ELF-1 (cell line): ENCODE data around the gene GRK5.
A peak's percentile ranks its signal among the peaks of the same experiment; 100 is the strongest.

Experiments
- DNase-seq: peaks from one replicate; pipeline ENCODE4 v3.0.0-alpha.2; 2016; ENCODE audit warnings: low read depth, low spot score

Gene GRK5

DNA sequence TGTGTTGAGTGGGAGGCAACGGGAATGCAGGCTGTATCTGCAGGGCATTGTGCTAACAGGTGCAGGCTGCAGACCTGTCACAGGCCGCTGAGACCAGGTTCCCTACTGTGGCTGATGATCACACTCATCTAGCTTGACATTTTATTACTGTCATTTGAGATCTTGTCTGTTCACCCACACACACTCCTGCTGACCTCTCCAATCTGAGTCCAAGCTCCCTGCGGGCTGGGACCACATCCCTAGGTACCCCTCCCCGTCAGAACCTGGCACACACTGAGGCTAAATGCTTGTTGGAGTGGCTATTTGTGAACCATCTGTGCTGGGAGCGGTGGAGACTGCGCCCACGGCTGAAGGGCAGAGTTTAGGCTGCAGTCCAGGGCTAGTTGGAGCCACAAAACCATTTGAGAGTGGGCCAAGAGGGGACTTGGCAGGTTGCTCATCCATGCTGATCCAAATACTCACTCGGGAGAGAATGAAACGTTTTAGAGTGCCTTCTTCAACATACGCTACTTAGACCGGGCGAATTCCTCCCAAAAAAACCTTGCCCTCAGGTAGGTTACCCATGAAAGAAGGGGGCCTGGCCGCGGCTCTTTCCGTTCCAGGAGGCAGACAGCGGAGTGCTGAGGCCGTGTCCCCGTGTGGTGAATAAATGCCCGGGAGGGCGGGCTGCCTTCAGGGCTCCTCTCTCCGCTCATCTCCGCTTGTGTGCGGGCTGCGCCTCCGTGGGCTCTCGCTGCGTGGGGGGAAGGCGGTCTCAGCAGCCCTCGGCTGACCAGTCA, 170.8 kb downstream of the GRK5 start:
- DNase-seq: peak; percentile 54

DNA sequence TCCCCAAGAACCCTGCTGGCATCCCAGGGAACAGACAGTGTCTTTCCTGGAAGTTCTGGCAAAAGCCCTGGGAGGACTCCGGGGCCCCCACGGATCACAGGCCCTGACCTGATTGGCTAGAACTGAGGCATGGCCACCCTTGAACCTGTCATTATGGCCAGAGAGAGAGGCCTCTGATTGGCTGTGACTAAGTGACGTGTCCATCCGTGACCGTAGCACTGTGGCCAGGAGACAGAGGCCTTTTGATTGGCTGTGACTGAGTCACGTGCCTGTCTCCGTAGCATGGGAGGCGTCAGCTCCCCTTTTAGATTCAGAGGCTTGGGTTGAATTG, 171.3 kb downstream of the GRK5 start:
- no peak for DNase-seq

DNA sequence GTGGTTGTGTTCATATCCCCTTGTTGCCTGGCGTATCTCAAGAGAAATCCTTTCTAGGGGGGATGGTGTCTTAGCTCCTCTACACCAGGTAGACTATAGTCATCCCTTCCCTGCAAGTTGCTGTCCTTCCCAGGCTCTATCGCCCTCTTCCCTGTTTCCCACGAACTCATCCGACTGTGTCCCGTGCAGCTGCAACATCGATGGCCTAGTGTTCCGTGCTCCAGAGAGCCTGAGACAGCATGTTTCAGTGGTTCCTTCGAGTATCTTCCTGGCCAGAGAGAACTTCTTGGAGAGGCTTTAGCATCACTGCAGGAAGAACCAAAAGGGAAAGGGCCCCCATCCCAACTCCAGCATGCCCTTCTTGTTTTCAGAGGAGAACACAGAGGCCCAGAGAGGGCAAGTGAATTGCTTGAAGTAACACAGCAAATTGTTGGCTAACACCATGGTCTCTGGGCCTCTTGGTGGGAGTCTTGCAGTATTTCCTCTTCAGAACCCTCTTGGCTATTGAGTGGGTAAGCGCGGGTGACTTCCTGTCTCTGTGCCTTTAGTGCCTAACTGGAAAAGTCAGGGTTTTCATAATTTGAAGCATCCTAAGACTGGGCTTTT, 172.2 kb downstream of the GRK5 start:
- DNase-seq: no peak

DNA sequence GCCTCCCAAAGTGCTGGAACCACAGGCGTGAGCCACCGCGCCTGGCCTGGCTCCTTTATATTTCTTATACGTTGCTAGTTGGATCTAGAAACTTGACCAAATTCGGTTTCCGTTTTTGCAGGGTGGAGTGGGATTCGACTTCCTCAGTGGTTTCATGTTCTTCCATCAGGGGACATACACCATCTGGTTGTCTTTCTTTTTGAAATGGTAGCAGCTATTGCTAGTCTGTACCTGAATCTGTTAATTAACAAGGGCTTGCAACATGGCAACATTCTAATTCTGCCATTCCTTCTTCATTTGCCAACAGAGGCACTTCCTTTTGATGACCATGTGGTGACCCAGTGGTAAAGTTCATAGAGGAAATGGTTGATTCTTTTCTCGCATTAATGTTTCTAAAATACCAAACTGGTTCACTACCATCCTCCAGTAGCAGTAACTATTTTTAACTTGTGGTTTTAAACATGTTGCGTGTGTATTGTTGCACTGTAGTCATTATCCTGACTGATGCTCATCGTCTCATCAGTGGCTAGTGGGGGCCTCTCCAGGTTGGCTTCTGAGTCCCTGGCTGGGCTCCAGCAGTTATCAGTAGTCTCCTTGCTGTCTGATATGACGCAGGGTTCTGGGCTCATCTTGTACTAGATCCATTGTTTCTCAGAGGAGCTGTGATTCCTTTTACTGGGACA, 175.9 kb downstream of the GRK5 start:
- DNase-seq: no peak

DNA sequence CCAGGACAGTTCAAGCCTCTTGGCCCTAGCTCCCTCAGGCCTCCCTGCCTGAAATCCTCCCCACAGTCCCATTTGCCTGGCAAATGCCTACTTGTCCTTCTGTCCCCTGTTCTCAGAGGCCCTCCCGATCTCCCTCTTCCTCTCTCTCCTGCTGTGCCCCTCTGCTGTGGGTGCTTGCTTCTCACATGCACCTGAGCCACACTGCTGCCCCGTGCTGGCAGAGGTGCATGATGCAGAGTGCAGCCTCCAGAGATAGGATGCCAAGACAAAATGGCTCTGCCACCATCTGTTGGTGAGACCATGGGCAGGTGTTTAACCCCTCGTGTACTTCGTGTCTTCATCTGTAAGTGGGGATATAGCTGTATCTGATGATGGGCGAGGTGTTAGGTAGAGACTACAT, 176.8 kb downstream of the GRK5 start:
- DNase-seq: no peak

DNA sequence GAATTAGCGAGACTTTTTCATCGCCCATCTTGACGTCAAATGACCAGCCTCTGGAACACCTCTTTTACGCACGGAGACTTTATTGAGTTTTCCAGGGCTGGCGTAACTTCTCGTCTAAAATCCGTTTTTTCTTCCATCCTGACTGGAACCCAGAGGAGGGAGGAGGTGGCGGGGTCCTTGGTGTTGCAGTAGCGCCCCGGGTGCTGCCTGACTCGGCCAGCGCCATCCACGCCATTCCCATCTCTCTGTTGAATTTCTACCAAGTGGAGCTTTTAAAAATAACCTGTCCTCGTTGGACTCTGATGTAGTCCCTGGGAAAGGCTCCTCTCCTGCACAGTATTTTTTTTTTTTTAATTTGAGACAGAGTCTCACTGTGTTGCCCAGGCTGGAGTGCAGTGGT, 179.3 kb downstream of the GRK5 start:
- no peak for DNase-seq

DNA sequence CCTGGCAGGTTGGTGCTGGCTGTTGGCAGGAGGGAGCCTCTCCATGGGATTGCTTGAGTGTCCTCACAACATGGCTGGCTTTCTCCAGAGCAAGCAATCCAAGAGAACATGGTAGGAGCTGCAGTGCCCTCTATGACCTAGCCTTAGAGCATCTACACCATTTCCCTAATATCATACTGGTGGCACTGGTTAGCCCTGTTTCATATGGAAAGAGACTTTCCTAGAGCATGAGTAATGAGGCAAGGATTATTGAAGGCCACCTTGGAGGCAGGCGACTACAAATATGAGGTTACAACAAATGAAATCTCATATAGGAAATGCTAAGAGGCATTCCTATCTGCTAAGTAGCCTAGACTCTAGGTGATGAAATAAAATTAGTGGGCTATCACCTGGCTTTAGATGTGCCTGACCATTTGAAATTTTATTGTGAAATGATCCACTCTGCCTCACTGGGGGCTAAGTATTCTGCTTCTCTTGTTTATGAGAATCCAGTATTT, 181.5 kb downstream of the GRK5 start:
- no peak for DNase-seq

DNA sequence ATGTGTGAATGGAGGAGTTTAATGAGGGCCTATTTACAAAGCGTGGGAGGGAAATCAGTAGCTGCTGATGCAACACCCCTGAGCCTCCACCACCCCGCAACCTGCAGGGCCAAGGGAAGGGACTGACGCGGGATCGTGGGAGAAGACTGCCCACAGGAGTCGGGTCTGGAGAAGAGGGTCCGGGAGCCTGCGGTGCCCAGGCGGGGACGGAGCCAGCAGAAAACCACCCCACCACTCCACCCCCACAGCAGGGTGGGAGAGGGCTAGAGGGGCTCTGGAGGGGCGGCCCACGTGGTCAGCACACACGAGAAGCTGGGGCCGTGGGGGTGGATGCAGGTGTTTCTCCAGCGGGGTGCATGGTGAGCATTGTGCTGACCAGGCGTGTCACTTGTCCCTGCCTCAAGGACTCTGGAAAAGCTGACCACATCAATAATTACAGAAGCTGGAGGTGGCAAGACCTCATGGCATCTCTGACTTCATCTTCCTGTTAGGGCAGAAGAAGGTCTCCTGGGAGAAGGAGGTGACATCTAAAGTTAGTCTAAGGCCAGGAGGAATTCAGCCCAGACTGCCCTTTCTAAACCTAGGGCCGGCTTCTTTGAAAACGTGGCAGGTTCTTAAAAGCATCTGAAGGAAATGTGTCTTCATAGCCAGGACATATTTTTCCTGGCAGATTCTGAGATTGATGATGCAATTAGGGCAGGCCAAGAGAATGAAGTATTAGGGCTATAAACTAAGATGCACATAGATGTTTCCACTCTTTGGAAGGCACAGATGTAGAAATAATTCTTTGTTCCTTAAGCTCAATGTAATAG, 184.3 kb downstream of the GRK5 start:
- DNase-seq: no peak

DNA sequence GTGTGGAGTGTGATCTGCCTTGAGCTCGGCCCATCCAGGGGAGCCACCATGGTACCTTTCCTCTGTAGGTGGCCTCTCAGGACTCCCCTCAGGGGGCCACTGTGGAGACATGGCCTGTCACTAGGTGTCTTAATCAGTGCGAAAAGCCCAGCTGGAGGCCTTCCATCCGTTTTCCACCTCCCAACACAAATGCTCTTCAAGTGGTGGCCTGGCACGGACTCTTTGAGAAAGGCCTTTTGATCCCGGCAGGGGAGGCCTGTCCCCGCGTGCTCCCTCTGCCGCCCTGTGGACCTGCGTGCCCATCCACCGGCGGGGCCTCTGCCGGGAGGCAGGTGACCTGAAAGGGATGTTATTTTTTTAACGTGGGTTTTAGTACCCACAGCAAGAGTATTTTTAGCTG, 185.6 kb downstream of the GRK5 start:
- no peak for DNase-seq

DNA sequence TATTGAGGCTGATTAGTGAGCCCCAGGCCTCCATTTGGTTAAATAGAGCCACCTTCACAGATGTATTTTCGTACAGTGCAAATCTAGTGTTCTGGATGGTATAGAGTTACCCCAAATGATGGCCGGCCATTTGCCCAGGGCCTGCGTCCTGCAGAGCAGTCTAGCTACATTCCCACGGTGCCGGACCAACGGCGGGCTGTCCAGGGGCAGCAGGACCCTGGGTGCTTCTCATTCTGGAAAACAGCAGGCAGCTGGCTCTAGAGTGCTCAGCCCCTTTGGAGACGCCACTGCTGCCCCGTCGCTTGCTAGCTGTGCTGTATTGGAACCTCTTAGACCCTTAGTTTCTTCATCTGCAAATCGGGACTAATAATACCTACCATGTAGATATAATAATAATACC, 186.1 kb downstream of the GRK5 start:
- DNase-seq: no peak

DNA sequence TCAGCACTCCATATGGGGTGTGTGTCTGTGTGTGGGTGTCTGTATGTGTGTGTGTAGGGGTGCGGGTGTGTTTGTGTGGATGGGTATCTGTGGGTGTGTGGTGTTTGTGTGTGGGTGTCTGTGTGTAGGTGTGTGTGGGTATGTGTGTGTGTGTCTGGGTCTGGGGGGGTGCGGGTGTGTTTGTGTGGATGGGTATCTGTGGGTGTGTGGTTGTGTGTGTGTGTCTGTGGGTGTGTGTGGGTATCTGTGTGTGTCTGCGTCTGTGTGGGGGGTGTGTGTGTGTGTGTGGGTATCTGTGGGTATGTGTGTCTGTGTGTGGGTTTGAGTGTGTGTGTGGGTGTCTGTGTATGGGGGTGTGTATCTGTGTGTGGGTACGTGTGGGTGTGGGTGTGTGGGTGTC, 186.5 kb downstream of the GRK5 start:
- DNase-seq: no peak

DNA sequence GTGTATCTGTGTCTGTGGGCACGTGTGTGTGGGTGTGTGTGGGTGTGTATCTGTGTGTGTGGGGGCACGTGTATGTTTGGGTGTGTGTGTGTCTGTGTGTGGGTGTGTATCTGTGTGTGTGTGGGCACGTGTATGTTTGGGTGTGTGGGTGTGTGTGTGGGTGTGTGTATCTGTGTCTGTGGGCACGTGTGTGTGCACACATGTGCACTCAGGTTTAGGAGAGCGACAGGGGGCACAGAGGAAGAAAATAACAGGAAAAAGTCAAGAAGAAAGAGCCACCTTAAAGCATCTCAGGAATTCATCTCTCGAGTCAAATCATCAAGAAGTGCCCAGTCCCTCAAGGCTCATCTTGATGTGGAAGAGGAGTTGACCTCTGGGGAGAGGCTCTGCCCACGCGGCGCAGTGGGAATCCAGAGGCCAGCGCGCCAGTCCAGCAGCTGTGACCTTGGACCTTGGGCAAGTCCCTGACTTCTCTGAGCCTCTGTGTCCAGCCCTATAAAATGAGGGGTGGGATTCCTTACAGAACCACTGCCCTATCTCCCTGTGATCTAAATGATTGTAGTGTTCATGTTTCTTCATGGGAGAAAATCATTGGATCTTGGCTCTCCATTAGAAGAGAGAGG, 187.4 kb downstream of the GRK5 start:
- no peak for DNase-seq

DNA sequence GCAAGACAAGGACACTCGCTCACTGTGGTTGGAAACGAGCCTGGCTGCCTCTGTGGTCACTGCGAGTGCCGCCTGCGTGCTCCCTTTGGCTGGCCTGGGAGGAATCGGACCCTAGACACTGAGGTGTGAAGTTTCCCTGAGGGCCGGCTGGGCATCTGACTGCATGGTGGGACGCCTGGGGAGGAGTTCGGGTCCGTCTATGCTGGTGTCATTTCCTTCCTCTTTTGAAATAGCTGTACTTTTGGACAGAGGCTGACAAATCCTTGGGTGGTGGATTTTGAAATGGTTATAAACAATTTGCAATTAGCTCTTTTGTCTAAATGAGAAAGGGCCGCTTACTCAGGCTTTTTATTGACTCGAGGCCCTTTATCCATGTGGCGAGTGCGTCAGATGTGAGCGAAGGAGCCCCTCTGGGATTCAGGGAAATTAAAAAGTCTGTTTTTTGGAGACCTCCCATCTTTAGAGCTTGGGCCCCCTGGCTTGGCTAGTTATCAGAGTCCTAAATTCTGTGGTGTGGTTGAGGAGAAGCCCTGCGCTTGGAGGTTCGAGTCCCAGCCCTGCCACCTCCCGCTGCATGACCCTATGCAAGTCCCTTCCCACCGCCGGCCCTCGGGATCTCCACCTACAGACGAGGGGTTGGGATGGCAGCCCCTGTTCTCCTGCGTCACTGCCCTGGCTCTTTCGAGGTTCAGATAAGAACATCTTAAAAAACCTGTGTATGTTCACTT, 188.1 kb downstream of the GRK5 start:
- no peak for DNase-seq

DNA sequence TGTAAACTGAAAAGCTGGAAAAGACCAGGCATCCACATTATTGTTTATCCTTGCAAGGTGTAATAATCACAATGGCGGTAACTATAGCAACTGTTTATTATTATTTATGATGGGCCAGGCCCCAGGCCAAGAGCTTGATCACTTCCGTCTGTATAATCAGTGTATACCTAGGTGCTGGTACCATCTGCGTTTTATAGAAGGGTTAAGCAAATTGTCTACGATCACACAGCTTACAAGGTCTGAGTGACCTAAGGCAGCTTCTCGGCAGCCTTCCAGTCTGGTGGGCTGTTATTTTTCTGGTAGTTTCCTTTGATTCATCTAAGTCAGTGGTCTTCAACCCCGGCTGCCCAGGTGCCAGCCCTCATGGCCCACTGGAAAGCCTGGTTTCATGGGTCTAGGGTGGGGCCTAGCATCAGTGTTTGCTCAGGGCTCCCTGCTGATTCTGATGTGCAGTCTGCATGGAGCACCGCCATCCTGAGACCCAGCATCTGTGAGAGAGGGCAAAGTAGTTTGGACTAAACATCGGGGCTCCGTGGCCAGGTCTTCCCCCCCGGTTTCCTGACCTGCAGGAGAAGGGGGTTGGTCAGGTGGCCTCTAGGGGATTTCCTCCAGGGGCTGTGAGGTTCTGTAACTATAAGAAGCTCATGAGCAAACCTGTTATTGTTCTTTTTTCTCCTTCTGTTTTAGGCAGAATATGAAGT, 188.8 kb downstream of the GRK5 start:
- no peak for DNase-seq

DNA sequence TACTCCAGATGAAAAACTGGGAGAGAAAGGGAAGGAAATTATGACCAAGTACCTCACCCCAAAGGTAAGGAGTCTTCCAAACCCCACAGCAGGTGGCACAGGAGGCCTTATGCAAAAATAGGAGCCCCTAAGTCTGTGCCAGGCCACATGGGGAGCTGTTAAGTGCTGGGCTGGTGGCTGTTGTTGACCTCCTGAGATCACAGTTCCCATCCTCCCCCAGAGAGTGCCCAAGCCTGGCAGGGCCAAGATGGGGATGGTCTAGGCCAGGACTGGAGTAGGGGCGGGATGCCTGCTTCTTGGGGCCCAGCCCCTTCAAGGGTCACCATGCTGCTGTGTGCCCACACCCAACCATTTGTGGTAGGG, 189.3 kb downstream of the GRK5 start:
- DNase-seq: no peak

DNA sequence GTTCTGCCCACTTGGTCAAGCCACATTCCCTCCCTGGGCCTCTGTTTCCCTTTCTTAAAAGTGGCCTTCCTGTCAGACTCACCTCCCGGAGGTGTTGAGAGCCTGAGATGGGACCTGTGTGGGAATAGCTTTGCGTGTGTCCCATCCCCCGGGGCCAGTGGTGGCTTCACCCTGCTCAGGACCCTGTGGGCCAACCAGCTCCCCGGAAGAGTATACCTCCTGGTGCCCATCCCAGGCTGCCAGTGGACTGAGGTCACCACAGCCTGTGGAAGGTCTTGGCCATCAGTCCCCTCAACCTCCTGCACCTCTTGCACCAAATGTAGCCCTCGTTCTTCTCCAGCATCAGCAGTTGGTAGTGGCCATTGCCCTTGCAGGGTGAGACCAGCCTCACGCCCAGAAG, 190.0 kb downstream of the GRK5 start:
- DNase-seq: no peak

DNA sequence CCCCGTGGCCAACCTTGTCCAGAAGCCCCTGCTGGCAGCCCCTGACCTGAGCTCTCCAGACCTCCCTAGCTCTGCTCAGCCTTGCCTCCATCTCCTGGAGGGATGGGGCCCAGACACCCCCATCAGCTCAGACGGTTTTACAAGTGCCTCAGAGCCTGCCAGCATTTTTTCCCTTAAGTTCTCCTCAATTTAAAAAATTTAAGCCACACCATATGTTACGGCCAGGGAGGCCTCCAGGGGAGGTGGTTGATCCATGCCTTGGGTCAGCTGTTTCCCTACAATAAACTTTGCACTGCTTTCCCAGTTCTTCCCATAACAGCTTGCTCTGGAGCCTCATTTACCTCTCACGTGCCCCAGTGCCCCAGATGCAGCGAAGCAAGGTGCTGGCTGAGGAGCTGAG, 191.6 kb downstream of the GRK5 start:
- DNase-seq: no peak

DNA sequence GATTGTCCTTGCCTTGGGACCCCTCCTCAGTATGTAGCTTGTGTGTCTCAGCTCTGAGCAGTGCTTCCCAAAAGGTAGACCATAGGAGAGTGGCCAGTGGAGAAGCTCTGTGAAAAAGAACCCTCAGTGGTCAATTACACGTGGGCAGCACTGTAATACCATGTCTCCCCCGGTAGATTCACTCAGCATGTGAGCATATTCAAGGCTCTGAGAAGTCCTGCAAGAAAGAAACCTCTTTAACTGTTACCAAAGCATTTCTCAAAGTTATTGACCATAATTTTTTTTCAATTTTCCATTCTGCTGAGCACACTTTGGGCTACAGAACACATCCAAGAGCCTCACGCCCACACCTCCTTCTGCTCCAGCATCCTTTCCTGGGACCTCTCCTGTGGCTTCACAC, 192.1 kb downstream of the GRK5 start:
- no peak for DNase-seq

DNA sequence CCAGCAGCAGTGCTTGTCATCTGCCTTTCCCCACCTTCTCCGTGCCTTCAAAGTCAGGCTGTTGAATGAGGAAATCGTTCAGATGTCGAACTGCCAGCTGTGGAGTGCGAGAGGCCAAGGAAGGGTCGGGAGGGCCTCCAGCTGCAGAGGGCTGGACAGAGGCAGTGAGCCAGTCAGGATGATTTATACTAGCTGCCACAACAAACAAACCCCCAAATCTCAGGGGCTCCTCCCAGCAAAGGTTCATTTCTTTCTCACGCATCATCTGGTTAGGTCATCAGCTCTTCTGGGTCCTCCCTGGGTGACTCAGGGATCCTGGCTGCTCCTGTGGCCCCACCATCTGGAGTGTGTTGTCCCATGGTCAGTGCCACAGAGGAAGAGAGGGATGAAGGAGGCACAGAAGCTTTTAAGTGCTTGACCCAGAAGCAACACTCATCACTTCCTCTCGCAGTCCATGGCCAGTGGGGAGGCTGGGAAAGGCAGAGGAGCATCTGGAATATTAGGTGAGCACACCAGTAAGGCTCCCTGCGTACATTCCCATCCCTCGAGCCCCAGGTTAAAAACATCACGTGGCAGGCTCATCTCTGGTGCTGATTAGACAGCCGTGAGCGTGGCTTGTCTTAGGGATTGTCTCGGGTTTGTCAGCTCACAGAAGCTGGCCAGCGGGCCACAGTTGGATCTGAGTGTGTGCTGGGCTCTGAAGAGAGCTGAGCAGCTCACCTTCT, 194.5 kb downstream of the GRK5 start:
- DNase-seq: no peak

DNA sequence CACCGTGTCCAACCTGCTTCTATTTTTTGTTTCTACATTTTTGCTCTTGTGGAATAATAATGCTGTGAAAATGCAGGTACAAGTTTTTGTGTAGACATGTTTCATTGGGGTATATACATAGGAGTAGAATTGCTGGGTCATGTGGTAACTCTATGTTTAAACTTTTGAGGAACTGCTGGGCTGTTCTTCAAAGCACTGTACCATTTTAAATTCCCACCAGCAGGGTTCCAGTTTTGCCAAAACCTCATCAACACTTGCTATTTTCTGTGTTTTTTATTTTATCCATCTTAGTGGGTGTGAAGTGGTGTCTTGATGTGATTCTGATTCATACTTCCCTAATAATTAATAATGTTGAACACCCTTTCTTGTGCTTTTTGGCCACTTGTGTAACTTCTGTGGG, 196.6 kb downstream of the GRK5 start:
- DNase-seq: no peak
